ENCODE data around the gene METTL16.

The METTL16 gene

GRCh38 chr17:2396192-2396567 is 115.5 kb downstream of the METTL16 start:
- TF ChIP-seq POLR2A (IDR thresholded peaks at IDR 0.05; ENCODE audit: low read length) = no peak
- no peak for TF ChIP-seq GATA1 (IDR thresholded peaks at IDR 0.05; ENCODE audit: low read depth, low read length)
- no peak for DNase-seq

GRCh38 chr17:2395258-2396181 is 116.2 kb downstream of the METTL16 start:
- TF ChIP-seq GATA1 (IDR thresholded peaks at IDR 0.05; ENCODE audit: low read depth, low read length) = no peak
- no peak for TF ChIP-seq POLR2A (IDR thresholded peaks at IDR 0.05; ENCODE audit: low read length)
- DNase-seq = peak; percentile 46 to 48

GRCh38 chr17:2394775-2395201 is 116.9 kb downstream of the METTL16 start:
- no peak for DNase-seq
- TF ChIP-seq GATA1 (IDR thresholded peaks at IDR 0.05; ENCODE audit: low read depth, low read length) = no peak
- no peak for TF ChIP-seq POLR2A (IDR thresholded peaks at IDR 0.05; ENCODE audit: low read length)

- TF ChIP-seq POLR2A (IDR thresholded peaks at IDR 0.05; ENCODE audit: low read length) = no peak
- TF ChIP-seq GATA1 (IDR thresholded peaks at IDR 0.05; ENCODE audit: low read depth, low read length) = no peak
- peak in 1 of 2 experiments; percentile 53 for DNase-seq
Observed at GRCh38 chr17:2393954-2394749, 117.5 kb downstream of the METTL16 start.

GRCh38 chr17:2393174-2393953 is 118.3 kb downstream of the METTL16 start:
- peak; percentile 43 for TF ChIP-seq POLR2A (IDR thresholded peaks at IDR 0.05; ENCODE audit: low read length)
- TF ChIP-seq GATA1 (IDR thresholded peaks at IDR 0.05; ENCODE audit: low read depth, low read length) = no peak
- DNase-seq = peak; percentile 88 to 93

GRCh38 chr17:2392252-2393173 is 119.2 kb downstream of the METTL16 start:
- peak; percentile 52 for TF ChIP-seq POLR2A (IDR thresholded peaks at IDR 0.05; ENCODE audit: low read length)
- TF ChIP-seq GATA1 (IDR thresholded peaks at IDR 0.05; ENCODE audit: low read depth, low read length) = no peak
- peak; percentile 95 to 98 for DNase-seq

- DNase-seq = peak in 1 of 2 experiments; percentile 44
- TF ChIP-seq POLR2A (IDR thresholded peaks at IDR 0.05; ENCODE audit: low read length) (no peak), GATA1 (IDR thresholded peaks at IDR 0.05; ENCODE audit: low read depth, low read length) (no peak)
Observed at GRCh38 chr17:2391597-2392251, 120.0 kb downstream of the METTL16 start.

- TF ChIP-seq POLR2A (IDR thresholded peaks at IDR 0.05; ENCODE audit: low read length) (no peak), GATA1 (IDR thresholded peaks at IDR 0.05; ENCODE audit: low read depth, low read length) (no peak)
- DNase-seq = no peak
Observed at GRCh38 chr17:2390199-2390836, 121.4 kb downstream of the METTL16 start.

- DNase-seq = peak; percentile 28 to 40
- TF ChIP-seq POLR2A (IDR thresholded peaks at IDR 0.05; ENCODE audit: low read length) (no peak), GATA1 (IDR thresholded peaks at IDR 0.05; ENCODE audit: low read depth, low read length) (no peak)
Observed at GRCh38 chr17:2388683-2389055, 123.0 kb downstream of the METTL16 start.

GRCh38 chr17:2388020-2388682 is 123.5 kb downstream of the METTL16 start:
- no peak for DNase-seq
- TF ChIP-seq POLR2A (IDR thresholded peaks at IDR 0.05; ENCODE audit: low read length) (no peak), GATA1 (IDR thresholded peaks at IDR 0.05; ENCODE audit: low read depth, low read length) (no peak)

Measured in erythroblast (primary cell).